HepG2 (cell line): ENCODE measurements around the gene ANKRD12. TPM values are rescaled to one million over a fixed set of nuclear protein-coding genes. Genes with fewer than 3 reads are reported as not detected.
A peak's percentile ranks its signal among the peaks of the same experiment; 100 is the strongest.

Experiments used
- CENPX ChIP-seq: sonication (generic); formaldehyde crosslinking; IDR thresholded peaks from 2 replicates; pipeline ENCODE4 v1.9.0; 2021; ENCODE audit warnings: mild to moderate bottlenecking, missing genetic modification reagents, moderate library complexity
- CHD2 ChIP-seq: IDR thresholded peaks from 2 replicates; pipeline ENCODE4 v1.6.1; 2011; ENCODE audit warnings: low read depth, low read length, improper control_type of control experiment
- EEA1 ChIP-seq: sonication (generic); formaldehyde crosslinking; IDR thresholded peaks from 2 replicates; pipeline ENCODE4 v1.5.1; 2020; ENCODE audit warnings: mild to moderate bottlenecking, missing genetic modification reagents, borderline replicate concordance
- FOSL2 ChIP-seq: sonication (generic); formaldehyde crosslinking; IDR thresholded peaks from 2 replicates; pipeline ENCODE4 v1.4.0; 2020; ENCODE audit warnings: missing genetic modification reagents
- GATA4 ChIP-seq: sonication (generic); IDR thresholded peaks from 2 replicates; pipeline ENCODE4 v1.6.1; 2016; ENCODE audit warnings: antibody characterized with exemption, low read depth, borderline replicate concordance
- GZF1 ChIP-seq: sonication (generic); formaldehyde crosslinking; IDR thresholded peaks from 2 replicates; pipeline ENCODE4 v1.5.1; 2020; ENCODE audit warnings: mild to moderate bottlenecking, missing genetic modification reagents
- MIER3 ChIP-seq: IDR thresholded peaks from 2 replicates; pipeline ENCODE4 v1.6.1; 2016; ENCODE audit warnings: missing compliant biosample characterization, borderline replicate concordance
- NFYC ChIP-seq: IDR thresholded peaks from 2 replicates; pipeline ENCODE4 v1.6.1; 2016; ENCODE audit warnings: missing genetic modification reagents, missing compliant biosample characterization
- PAWR ChIP-seq: sonication (generic); formaldehyde crosslinking; IDR thresholded peaks from 2 replicates; pipeline ENCODE4 v1.4.0; 2020; ENCODE audit warnings: missing genetic modification reagents, mild to moderate bottlenecking, borderline replicate concordance
- PBX3 ChIP-seq: sonication (generic); formaldehyde crosslinking; IDR thresholded peaks from 2 replicates; pipeline ENCODE4 v1.8.1; 2023; ENCODE audit warnings: missing genetic modification reagents, inconsistent platforms, borderline replicate concordance
- RELA ChIP-seq: sonication (generic); formaldehyde crosslinking; IDR thresholded peaks from 2 replicates; pipeline ENCODE4 v1.4.0; 2020; ENCODE audit warnings: missing genetic modification reagents
- TARDBP ChIP-seq: sonication (generic); formaldehyde crosslinking; IDR thresholded peaks from 2 replicates; pipeline ENCODE4 v1.8.0; 2022; ENCODE audit warnings: mild to moderate bottlenecking, missing genetic modification reagents
- ZBTB21 ChIP-seq: sonication (generic); formaldehyde crosslinking; IDR thresholded peaks from 2 replicates; pipeline ENCODE4 v1.4.0; 2020; ENCODE audit warnings: missing genetic modification reagents
- ZBTB42 ChIP-seq: sonication (generic); formaldehyde crosslinking; IDR thresholded peaks from 2 replicates; pipeline ENCODE4 v1.5.0; 2020; ENCODE audit warnings: mild to moderate bottlenecking, missing genetic modification reagents
- ZFP62 ChIP-seq: sonication (generic); formaldehyde crosslinking; IDR thresholded peaks from 2 replicates; pipeline ENCODE4 v1.4.0; 2020; ENCODE audit warnings: missing genetic modification reagents
- ZKSCAN8 ChIP-seq: IDR thresholded peaks from 2 replicates; pipeline ENCODE4 v1.6.1; 2016; ENCODE audit warnings: borderline replicate concordance, missing genetic modification reagents, missing compliant biosample characterization
- ZMAT5 ChIP-seq: sonication (generic); formaldehyde crosslinking; IDR thresholded peaks from 2 replicates; pipeline ENCODE4 v1.5.0; 2020; ENCODE audit warnings: mild to moderate bottlenecking, low read depth, missing genetic modification reagents, borderline replicate concordance
- ZNF431 ChIP-seq: sonication (generic); formaldehyde crosslinking; IDR thresholded peaks from 2 replicates; pipeline ENCODE4 v1.9.0; 2022; ENCODE audit warnings: missing genetic modification reagents, low read depth, mild to moderate bottlenecking, borderline replicate concordance
- ZNF558 ChIP-seq: sonication (generic); formaldehyde crosslinking; IDR thresholded peaks from 2 replicates; pipeline ENCODE4 v1.9.0; 2022; ENCODE audit warnings: mild to moderate bottlenecking, missing genetic modification reagents, borderline replicate concordance
- ZNF609 ChIP-seq: sonication (generic); formaldehyde crosslinking; IDR thresholded peaks from 2 replicates; pipeline ENCODE4 v1.4.0; 2020; ENCODE audit warnings: mild to moderate bottlenecking, missing genetic modification reagents, borderline replicate concordance
- ZNF614 ChIP-seq: IDR thresholded peaks from 2 replicates; pipeline ENCODE4 v1.6.1; 2018; ENCODE audit warnings: missing biosample characterization, missing genetic modification reagents, inconsistent platforms, borderline replicate concordance
- ZNF83 ChIP-seq: sonication (generic); formaldehyde crosslinking; IDR thresholded peaks from 2 replicates; pipeline ENCODE4 v1.4.0; 2020; ENCODE audit warnings: missing genetic modification reagents, mild to moderate bottlenecking, borderline replicate concordance
- ZNF850 ChIP-seq: sonication (generic); formaldehyde crosslinking; conservative IDR thresholded peaks from 2 replicates; pipeline ENCODE4 v1.9.0; 2021; ENCODE audit warnings: mild to moderate bottlenecking, missing genetic modification reagents
- polyA plus RNA-seq, 8 experiments: library from polyadenylated mRNA; depleted of rRNA in 3 of 8; stranded (reverse) in 7 of 8; unstranded in 1 of 8; fragments of >200 nt; fragmentation: Illumina TruSeq in 4 of 8; extraction: Trizol in 4 of 8; gene quantifications; 2 replicates each; pipeline versions ENCODE4 v1.2.1 to v1.2.3, GENCODE V29; 2011 to 2016; ENCODE audit warnings: low read depth in 4 of 8, missing spikeins in 1 of 8, mixed read lengths in 1 of 8; ENCODE audit not compliant: insufficient read depth in 1 of 8
- total RNA-seq, 5 experiments: library from RNA; depleted of rRNA; stranded (reverse); fragments of >200 nt; fragmentation: Illumina TruSeq; extraction: Trizol; gene quantifications; 2 replicates each; pipeline ENCODE4 v1.2.3, GENCODE V29; 2016; ENCODE audit warnings: low read depth in 1 of 5

ANKRD12 gene
- total and polyA plus RNA-seq, 2 of the 13 experiments (the other 11 are each of a cell fraction or from before 2014, with no cell fraction given) = 6.0 to 23.2 TPM

GRCh38 chr18:9136315-9137155, at the start of gene ANKRD12 (continued):
- no peak for TF ChIP-seq PAWR (CRISPR knock-in tag)
- no peak; the same call in 1 of the 2 replicates for TF ChIP-seq ZKSCAN8 (CRISPR knock-in tag)
- no peak for TF ChIP-seq PBX3 (CRISPR knock-in tag)
- no peak for TF ChIP-seq ZBTB21 (CRISPR knock-in tag)
- TF ChIP-seq GZF1 (CRISPR knock-in tag) = no peak
- no peak for TF ChIP-seq MIER3 (CRISPR knock-in tag)
- TF ChIP-seq NFYC = peak; percentile 85
- no peak for TF ChIP-seq FOSL2 (CRISPR knock-in tag)
- no peak for TF ChIP-seq CHD2
- no peak for TF ChIP-seq CENPX (CRISPR knock-in tag)
- TF ChIP-seq EEA1 (CRISPR knock-in tag) = no peak
- TF ChIP-seq ZNF609 (CRISPR knock-in tag) = peak; percentile 44
- no peak for TF ChIP-seq ZBTB42 (CRISPR knock-in tag)
- peak; percentile 84; the same call in 1 of the 2 replicates for TF ChIP-seq ZNF558 (CRISPR knock-in tag)
- TF ChIP-seq ZFP62 (CRISPR knock-in tag) = no peak
- TF ChIP-seq TARDBP (CRISPR knock-in tag) = peak; percentile 87; the same call in 1 of the 2 replicates
- no peak for TF ChIP-seq ZMAT5 (CRISPR knock-in tag)
- no peak; the same call in 1 of the 2 replicates for TF ChIP-seq ZNF431
- TF ChIP-seq ZNF83 = no peak
- TF ChIP-seq GATA4 = no peak
- TF ChIP-seq ZNF614 = peak; percentile 77; the same call in 1 of the 2 replicates
- TF ChIP-seq ZNF850 (CRISPR knock-in tag) = no peak
- no peak for TF ChIP-seq RELA (CRISPR knock-in tag)
